Right lung (tissue), 10 donors: Measurements from ENCODE around the gene BPGM. TPM values are rescaled to one million over a fixed set of nuclear protein-coding genes. Genes with fewer than 3 reads are reported as not detected.

Experiments
- DNase-seq, 2 donors: peaks; one replicate each; pipeline ENCODE4 v3.0.0-alpha.2; 2013
- long read RNA-seq, 8 donors: transcript quantifications; one replicate each; lab custom pipeline, GENCODE V29; 2026
- polyA plus RNA-seq, 5 donors: library from polyadenylated mRNA; unstranded; fragments of 120-200 nt; gene quantifications; one replicate each; pipeline versions ENCODE4 v1.2.1 to v1.2.3, GENCODE V29; 2013; ENCODE audit warnings: inconsistent platforms in 1 of 5, low replicate concordance in 1 of 5; ENCODE audit not compliant: insufficient read length in 5 of 5, insufficient read depth in 1 of 5

Gene BPGM
- polyA plus RNA-seq: 10 to 100 TPM; 26.9 to 43.3 (median 30.6) TPM
- long read RNA-seq, donor 1, transcript BPGM-201 (3 exons, 1,753 nt): major isoform, 14 of 22 reads
- long read RNA-seq, donor 1, partial matches to known transcripts: 8 of 22 reads
- long read RNA-seq, donor 1, other reads (novel, unspliced or antisense): 0 of 22 reads
- long read RNA-seq, donor 2, transcript BPGM-201 (3 exons, 1,753 nt): major isoform, 7 of 12 reads
- long read RNA-seq, donor 2, partial matches to known transcripts: 5 of 12 reads
- long read RNA-seq, donor 2, other reads (novel, unspliced or antisense): 0 of 12 reads
- long read RNA-seq, donor 3, transcript BPGM-201 (3 exons, 1,753 nt): major isoform, 11 of 12 reads
- long read RNA-seq, donor 3, partial matches to known transcripts: 0 of 12 reads
- long read RNA-seq, donor 3, other reads (novel, unspliced or antisense): 0 of 12 reads
- long read RNA-seq, donor 4, partial matches to known transcripts: 7 of 11 reads
- long read RNA-seq, donor 4, other reads (novel, unspliced or antisense): 0 of 11 reads
- long read RNA-seq, donor 5, transcript BPGM-201 (3 exons, 1,753 nt): major isoform, 14 of 25 reads
- long read RNA-seq, donor 5, partial matches to known transcripts: 10 of 25 reads
- long read RNA-seq, donor 5, other reads (novel, unspliced or antisense): 0 of 25 reads
- long read RNA-seq, donor 6, transcript BPGM-201 (3 exons, 1,753 nt): major isoform, 12 of 20 reads
- long read RNA-seq, donor 6, partial matches to known transcripts: 8 of 20 reads
- long read RNA-seq, donor 6, other reads (novel, unspliced or antisense): 0 of 20 reads
- long read RNA-seq, donor 7, transcript BPGM-201 (3 exons, 1,753 nt): major isoform, 16 of 16 reads
- long read RNA-seq, donor 7, partial matches to known transcripts: 0 of 16 reads
- long read RNA-seq, donor 7, other reads (novel, unspliced or antisense): 0 of 16 reads
- long read RNA-seq, donor 8, transcript BPGM-201 (3 exons, 1,753 nt): major isoform, 6 of 6 reads
- long read RNA-seq, donor 8, partial matches to known transcripts: 0 of 6 reads
- long read RNA-seq, donor 8, other reads (novel, unspliced or antisense): 0 of 6 reads

DNA sequence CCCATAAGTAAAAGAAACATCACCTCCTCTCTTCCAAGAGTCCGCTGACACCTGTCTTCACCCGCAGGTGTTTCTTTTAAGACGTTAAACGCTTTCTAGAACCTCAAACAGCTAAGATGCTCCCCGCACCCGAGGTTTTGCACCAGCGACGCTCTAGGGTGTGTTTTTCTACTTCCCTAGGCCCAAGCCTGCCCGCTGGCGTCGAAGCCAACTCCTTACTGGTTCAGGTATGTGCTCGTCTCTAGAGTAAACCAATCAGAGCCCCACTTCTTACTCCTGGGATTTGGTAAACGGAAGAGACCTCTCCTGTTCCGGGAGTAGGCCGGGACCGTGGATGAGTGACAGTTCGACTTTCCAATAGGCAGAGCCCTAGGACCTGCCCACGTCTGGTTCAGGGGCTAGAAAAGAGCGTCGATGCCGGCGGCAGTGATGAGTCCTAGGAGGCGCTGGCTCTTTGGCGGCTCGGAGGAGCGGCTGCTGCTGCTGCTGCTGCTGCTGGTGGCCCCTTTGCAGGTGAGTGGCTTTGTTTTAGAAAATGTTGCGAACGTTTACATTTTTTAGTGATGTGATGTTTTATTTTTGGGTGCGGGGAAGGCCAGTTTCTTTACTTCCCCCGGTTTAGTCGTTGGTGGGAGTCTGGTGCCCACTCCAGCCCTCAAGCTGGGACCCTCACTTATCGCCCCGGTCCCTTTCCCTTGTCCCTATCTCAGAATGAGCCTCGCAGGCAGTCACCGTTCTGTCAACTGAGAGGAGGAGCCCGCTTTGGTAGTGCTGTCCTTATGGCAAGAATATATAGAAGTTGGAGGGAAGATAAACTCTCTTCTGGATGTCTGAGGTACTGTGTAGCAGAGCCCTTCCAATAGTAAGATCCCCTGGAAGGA is at the start of gene BPGM:
BPGM (plus strand) TSS at position 429 of the 881 bp plus-strand sequence. CDS start 14,655 bp downstream, outside the sequence.
- DNase-seq: peak; percentile 99 to 100

DNA sequence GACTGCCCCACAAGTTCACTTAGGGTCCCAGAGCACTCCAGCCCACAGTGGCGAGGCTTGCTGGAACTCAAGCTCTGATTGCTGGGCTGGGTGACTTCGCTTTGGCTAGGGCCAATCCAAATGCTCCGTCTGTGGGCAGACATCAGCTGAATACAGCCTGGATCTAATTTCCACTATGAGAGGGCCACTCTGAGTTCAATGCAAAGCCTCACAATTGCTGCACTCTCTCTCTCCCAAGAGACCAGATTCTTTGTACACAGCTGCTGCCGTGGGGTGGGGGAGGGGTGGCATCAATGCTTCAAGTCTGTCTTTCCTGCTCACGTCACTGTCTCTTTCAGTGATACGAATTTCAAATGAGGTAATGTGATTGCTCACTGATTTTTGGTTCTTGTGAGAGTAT is 47.3 kb upstream of the BPGM start:
- no peak for DNase-seq

DNA sequence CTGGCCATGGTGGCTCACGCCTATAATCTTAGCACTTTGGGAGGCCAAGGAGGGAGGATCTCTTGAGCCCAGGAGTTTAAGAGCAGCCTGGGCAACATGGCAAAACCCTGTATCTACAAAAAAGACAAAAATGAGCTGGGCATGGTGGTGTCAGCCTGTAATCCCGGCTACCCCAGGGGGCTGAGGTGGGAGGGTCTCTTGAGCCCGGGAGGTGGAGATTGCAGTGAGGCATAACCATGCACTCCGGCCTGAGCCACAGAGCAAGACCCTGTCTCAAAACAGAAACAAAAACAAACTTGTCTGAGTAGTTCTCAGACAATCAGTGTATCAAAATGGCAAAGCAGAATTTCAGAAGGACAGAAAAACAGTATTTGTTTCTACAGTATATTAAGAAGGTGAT is 45.2 kb upstream of the BPGM start:
- no peak for DNase-seq

DNA sequence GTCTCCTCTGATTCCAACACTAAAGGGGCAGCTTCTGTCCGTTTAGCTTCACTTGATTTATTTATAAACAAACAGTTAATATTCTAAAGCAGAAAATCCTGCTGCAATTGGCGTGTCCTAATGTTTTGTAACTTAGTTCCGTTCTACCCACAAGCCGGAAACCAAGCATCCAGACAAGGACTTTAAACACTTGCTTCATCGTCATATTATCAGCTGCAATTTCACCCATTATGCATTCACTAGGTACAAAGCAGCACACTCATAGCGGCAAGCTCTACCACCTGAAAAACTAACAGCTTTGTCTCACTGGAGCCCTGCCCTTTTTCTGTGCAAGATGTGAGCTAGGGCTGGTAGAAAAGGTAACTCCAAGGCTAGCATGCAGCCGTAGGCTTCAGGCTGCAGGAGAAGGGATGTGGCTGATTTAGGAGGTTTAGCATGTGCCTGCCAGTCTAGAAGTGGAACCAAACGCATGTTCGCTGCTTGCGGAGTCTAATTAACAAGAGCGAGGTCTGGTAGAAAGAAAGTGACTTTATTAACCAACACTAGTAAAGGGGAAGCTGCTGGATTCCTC is 43.7 kb upstream of the BPGM start:
- peak; percentile 15 to 23 for DNase-seq

DNA sequence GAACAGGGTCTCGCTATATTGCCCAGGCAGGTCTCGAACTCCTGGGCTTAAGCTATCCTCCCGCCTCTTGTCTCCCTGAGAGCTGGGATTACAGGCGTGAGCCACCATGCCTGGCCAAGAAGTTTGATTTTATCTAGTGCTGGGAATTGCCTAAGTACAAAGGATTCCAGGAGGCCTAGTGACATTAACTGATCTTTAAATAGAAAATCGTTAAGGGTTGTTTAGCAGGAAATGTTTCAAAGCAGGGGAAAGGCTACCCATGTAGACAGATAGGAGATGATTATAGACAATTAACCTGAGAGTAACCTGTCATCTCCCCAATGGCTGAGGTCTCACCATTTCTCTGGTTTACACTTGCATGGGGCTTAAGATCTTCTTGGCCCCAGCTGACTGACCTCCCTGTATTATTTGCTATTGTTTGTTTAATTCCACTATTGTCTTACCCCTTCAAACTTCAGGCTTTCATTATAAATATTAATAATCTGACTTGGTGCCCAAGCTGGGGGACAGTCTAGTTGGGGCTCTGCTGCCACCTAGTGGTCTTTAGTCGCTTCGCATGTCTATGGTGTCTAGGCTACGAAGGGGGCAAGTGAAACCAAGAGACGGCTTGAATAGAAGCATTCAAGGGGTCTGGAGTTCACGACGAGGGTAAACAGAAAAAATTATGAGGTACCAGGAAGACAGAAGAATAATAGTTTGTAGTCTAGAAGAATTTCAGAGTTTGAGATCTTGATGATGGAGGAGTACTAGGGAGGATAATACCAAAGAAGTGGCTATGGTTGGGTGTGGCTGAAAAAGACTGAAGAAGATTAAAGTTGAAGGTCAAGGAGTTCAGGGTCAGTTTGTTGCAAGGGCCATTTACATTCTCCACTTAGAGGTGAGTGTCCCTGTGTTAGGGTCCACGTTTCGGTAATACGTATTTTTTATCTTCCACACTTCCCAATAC is 40.4 kb upstream of the BPGM start:
- peak; percentile 26 to 62 for DNase-seq

DNA sequence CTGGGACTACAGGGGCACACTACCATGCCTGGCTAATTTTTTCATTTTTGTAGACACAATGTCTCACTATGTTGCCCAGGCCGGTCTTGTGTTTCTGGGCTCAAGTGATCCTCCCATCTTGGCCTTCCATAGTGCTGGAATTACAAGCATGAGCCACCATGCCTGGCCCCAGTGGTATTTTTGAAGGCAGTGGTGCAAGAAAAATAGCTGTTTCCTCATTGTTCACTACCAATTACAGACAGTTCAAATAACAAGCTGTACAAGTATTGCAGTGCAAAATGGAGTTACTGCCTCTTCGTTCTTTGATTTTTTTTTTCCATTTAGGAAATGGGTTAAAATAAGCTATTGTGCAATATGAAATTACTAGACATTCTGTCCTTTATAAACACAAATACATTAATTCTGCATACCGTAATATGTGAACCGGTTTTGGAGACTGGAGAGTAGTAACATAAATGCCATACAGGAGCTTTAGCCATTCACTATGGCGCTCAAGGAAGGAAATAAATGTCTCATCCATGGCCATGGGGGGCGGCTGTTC is 35.0 kb upstream of the BPGM start:
- no peak for DNase-seq

DNA sequence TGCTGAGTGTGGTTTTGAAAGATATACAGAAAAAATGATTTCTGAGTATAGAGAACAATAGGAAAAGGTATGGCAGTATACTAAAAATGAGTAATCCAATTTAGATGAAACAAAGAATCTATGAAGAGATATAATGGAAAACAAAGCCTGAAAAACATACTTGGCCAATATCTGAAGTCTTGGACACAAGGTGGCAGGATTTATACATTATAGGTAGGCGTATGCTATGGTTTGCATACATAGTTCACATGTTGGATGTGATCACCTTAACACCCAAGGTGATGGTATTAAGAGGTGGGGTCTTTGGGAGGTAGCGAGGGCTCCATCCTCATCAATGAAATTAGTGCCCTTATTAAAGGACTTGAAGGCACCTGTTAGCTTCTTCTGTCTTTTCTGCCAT is 34.5 kb upstream of the BPGM start:
- DNase-seq: no peak

DNA sequence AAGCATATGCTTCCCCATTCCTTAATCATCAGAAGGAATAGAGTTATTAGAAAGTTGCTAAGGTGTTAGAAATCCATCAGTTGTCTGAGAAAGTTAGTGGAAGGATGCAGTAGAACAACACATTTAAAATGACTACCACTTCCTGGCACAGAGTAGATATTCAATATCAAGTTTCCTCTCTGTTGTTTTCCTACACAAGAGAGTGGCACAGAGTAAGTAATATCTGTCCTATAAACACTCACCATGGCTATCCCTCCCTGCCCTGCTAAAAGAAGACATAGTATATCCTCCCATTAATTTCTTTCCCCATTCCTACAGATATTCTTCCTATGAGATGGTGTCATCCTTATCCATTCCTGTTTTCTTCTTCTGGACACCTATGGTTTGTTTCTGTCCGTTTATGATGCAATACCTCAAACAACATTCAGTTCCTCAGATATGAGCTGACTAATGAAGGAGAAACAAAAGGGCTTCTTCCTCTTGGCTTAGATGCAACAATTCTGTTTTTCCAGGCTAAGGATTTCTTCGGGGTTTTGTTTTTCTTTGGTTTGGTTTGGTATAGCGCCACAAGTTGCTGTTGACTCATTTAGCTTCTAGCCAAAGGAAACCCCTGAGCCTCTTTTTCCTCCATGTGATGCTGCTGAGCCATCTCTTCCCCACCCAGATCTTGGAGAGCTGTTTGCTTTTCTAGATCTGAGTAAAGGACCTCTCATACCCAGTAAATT is 32.9 kb upstream of the BPGM start:
- no peak for DNase-seq

DNA sequence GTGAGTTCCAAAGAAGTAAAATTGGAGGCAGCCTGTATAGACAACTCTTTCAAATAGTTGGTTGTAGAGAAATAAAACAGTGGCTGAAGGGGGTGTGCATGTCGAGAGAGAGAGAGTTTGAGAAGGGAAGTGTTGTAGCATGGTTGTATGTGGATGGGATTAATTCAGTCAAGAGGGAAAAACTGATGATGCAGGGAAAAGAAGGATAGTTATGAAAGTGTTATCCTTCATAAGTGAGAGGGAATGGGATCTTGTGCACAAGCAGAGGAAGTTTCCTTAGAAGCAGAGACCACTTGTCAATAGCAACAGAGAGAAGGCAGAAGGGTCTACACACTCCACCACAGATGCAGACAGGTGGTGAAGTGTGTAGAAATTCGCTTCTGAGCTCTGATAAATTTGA is 30.0 kb upstream of the BPGM start:
- DNase-seq: no peak

DNA sequence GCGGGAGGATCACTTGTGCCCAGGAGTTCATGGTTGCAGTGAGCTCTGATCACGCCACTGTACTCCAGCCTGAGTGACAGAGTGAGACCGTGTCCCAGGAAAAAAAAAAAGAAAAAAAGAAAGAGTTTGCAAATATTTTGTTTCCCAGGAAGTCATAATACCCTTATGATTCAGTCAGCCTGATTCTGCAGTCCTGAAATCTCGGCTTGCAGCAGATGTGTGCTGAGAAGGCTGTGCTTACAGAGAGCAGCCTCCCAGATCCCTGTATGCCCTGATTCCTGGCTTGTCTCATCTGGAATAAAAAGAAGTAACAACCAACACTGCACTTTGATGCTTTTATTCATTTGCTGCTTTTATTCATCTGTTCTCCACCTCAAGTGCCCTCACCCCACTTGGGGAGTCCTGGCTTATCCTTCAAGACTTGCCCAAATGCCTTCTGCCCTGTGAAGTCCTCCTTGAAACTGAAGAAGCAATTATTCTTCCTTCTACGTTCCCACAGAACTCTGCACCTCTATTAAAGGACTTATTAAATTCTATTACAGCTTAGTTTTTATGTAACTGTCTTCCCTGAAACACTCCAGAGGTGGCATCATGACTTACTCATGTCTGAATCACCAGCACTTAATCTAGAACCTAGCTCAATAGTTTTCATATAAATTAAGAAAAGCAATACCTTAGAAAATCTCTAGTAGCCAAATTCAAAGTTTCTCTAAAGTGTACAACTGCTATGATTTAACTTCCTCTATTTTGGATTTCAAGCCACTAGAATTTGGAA is 27.7 kb upstream of the BPGM start:
- no peak for DNase-seq

DNA sequence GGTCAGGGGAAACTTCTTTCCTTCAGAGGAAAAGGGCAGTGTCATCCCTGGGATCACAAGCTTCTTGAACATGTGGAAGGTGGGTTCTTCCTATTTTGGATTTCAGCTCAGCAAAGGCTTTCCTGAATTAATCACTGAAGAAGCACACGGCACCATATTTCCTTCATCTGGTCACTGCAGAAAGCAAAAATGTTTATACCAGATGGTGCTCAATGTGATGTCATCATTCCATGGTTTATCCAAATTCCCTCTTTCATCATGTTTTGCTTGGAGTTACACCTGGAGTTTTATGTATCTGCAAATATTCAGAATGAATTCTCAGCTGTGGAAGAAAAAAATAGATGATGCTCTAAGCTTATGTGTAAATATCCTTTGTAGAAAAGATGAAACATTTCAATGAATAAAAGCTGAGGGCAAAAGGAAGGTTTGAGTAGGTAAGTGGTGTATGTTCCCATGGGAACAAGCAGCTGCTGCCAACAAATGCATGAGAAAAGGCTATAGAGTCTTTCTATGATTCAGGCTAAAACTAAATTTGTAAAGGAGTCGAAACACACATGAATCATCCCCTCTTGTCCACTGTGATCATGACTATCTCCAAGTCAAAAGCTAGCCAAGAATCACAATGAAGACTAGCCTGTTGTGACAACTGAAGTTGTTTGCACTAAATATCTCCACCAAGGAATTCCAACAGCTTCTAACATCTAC is 26.9 kb upstream of the BPGM start:
- no peak for DNase-seq

DNA sequence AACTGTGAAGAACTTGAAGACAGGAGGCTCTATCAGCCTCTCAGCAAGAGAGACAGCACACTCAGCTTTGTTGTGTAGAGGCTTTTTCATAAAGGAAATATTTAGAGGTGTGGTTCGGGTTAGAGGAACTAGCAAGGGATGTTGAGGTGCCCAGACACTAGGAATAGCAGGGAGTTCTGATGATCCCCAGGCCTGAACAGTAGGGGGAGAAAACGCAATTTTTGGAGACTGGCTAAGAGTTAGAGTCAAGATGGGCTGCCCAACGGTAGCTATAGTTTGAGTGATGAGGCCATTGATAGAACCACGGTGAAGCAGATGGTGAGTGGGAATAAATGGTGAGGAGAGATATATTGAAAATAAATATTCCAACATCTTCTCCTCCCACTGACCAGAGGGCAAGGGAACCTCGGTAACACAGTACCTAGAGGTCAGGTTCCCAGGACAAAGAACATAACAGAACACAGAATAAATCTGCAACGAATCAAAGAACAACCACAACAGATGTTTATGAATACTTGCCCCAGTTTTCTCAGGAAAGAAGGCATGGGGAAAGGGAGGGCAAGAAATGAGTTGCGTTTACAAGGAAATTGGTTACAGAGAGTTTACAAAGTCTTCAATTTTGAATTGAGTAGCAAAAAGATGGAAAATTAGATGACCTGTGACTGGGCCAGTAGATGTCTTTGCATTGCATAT is 24.2 kb upstream of the BPGM start:
- DNase-seq: no peak

DNA sequence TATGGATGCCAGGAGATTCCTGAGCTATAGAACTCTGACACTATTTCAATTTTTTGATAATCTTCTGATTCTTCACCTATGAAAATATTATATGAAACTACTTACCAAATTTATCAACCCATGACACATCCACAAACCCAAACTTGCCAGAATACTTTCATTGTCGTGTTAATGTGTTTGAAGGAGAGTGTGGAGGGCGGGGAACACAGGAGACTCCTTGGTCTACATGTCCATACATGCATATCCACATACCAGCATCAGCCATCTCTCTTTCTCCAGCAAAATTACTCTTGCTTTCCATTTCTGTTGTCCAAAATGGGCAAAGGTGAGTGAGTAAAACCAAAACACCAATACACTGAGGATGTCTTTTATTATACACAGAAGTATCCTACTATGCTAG is 23.5 kb upstream of the BPGM start:
- DNase-seq: no peak

DNA sequence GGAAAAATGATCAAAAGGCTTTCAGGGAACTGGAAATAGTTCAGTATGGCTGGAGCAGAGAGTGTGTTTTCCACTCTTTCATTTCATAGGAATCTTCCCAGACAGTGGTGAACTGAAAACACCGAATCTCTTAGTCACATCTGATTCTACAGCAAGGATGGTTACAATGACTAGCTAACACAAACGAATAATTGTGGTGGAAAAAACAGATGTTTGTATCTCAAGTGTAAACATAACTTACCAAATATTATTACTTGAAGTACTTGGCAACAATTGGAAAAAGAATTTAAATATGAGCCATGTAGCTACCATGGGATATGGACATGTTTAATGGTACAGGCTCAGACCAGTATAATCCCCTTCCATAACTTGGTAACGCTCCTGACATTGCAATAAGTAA is 21.1 kb upstream of the BPGM start:
- DNase-seq: no peak

DNA sequence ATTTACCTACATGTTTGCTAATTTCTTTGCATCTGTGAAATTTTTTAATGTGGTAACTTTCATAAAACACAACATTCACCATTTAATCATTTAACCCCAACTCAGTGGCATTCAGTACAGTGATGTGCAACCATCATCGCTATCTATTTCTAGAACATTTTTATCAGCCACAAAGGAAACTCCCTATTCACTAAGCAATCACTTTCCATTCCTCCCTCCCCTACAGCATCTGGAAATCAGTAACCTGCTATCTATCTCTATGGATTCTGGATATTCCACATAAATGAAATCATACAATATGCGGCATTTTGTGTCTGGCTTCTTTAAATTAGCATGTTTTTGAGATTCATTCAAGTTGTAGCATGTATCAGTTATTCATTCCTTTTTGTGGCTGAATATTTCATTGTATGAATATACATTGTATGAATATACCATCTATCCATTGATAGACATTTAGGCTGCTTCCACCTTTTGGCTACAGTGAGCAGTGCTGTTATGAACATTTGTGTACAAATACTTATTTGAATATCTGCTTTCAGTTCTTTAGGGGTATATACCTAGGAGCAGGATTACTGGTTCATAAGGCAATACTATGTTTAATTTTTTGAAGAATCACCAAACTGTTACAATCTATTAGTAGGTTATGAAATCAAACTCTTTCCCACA is 19.4 kb upstream of the BPGM start:
- no peak for DNase-seq

DNA sequence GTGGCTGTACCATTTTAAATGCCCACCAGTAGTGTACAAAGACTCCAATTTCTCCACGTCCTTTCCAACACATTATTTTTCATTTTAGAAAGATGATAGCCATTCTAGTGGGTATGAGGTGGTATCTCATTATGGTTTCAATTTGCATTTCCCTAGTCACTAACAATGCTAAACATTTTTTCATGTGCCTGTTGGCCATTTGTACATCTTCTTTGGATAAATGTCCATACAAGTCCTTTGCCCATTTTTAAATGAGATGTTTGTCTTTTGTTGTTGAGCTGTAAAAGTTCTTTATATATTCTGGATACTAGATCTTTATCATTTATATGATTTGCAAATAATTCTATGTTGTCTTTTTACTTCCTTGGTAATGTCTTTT is 18.9 kb upstream of the BPGM start:
- no peak for DNase-seq
